22Rv1 (cell line): ENCODE results near the gene SAP30L.

Source experiments
- ZFX ChIP-seq: fragments of 450-650 bp; IDR thresholded peaks from 2 replicates; pipeline ENCODE4 v1.6.1; 2017; ENCODE audit warnings: antibody characterized with exemption, borderline replicate concordance
- TF ChIP-seq, protein P1 (sequence below): fragments of 450-650 bp; IDR thresholded peaks from 2 replicates; pipeline ENCODE4 v1.5.1; 2017; ENCODE audit warnings: mild to moderate bottlenecking

DNA sequence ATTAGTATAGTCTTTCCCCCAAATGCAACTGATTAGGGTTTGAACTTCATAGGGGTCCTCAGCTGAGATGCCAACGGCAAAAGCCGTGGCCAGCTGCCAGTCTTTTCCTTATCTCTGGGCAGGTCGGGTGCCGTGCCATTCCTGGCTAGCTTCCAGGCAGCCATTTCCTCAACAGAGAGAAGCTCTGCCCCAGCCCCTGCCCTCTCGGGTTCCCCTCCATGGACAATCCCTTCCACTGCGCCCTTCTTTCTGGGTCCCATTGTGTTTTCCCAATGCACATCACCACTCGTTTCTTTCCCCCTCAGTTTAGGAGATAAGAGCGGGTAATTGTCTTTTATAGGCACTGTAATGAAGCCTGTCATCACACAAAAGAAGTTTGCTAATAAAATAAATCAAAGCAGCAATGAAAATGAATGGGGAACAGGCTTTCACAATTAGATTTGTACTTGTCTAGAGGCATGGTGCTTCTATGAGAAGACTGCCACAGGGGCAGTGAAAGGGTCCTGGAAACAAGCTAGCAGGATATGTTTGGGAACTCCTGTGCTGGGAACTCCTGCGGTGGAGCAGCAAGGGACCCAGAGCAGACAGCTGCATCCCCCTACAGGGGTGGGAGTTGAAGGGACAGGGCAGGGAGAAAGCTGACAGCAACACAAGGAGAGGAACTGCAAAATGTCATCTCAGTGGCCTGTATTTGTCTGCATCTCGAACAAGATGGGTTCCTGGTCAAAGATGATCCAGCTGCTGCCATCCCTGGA, 48.0 kb upstream of the SAP30L start:
- TF ChIP-seq, protein P1, sequence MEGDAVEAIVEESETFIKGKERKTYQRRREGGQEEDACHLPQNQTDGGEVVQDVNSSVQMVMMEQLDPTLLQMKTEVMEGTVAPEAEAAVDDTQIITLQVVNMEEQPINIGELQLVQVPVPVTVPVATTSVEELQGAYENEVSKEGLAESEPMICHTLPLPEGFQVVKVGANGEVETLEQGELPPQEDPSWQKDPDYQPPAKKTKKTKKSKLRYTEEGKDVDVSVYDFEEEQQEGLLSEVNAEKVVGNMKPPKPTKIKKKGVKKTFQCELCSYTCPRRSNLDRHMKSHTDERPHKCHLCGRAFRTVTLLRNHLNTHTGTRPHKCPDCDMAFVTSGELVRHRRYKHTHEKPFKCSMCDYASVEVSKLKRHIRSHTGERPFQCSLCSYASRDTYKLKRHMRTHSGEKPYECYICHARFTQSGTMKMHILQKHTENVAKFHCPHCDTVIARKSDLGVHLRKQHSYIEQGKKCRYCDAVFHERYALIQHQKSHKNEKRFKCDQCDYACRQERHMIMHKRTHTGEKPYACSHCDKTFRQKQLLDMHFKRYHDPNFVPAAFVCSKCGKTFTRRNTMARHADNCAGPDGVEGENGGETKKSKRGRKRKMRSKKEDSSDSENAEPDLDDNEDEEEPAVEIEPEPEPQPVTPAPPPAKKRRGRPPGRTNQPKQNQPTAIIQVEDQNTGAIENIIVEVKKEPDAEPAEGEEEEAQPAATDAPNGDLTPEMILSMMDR, result no peak
- TF ChIP-seq ZFX, result no peak
